ENCODE results near the gene SASH1. TPM values are rescaled to one million over a fixed set of nuclear protein-coding genes. Genes with fewer than 3 reads are reported as not detected.

The SASH1 gene
- total RNA-seq, 1 donor = 39.7 TPM

GRCh38 chr6:148566664-148567350, 224.2 kb downstream of the SASH1 start:
- no peak overlapping the region for H3K4me3 ChIP-seq (ENCODE audit: low read depth, low read length)
- DNase-seq (ENCODE audit: low read depth) = no peak
- no peak for TF ChIP-seq CTCF (IDR thresholded peaks at IDR 0.05; ENCODE audit: insufficient read depth, low read depth, low read length)

GRCh38 chr6:148570456-148570855, 227.8 kb downstream of the SASH1 start:
- no peak for DNase-seq (ENCODE audit: low read depth)
- H3K4me3 ChIP-seq (ENCODE audit: low read depth, low read length) = no peak overlapping the region
- no peak for TF ChIP-seq CTCF (IDR thresholded peaks at IDR 0.05; ENCODE audit: insufficient read depth, low read depth, low read length)

- DNase-seq (ENCODE audit: low read depth) = peak; percentile 15
- H3K4me3 ChIP-seq (ENCODE audit: low read depth, low read length) = no peak overlapping the region
- TF ChIP-seq CTCF (IDR thresholded peaks at IDR 0.05; ENCODE audit: insufficient read depth, low read depth, low read length) = no peak
Measured at GRCh38 chr6:148572676-148573335, 230.2 kb downstream of the SASH1 start.

- no peak for DNase-seq (ENCODE audit: low read depth)
- no peak overlapping the region for H3K4me3 ChIP-seq (ENCODE audit: low read depth, low read length)
- no peak for TF ChIP-seq CTCF (IDR thresholded peaks at IDR 0.05; ENCODE audit: insufficient read depth, low read depth, low read length)
Measured at GRCh38 chr6:148573922-148574321, 231.3 kb downstream of the SASH1 start.

- peak; percentile 81 for DNase-seq (ENCODE audit: low read depth)
- H3K4me3 ChIP-seq (ENCODE audit: low read depth, low read length) = no peak overlapping the region
Measured at GRCh38 chr6:148577687-148578488, 235.2 kb downstream of the SASH1 start.

GRCh38 chr6:148578489-148578814, 235.8 kb downstream of the SASH1 start:
- H3K4me3 ChIP-seq (ENCODE audit: low read depth, low read length) = no peak overlapping the region
- no peak for TF ChIP-seq CTCF (IDR thresholded peaks at IDR 0.05; ENCODE audit: insufficient read depth, low read depth, low read length)
- no peak for DNase-seq (ENCODE audit: low read depth)

More at GRCh38 chr6:148577687-148578488, 235.2 kb downstream of the SASH1 start:
- peak; percentile 84 for TF ChIP-seq CTCF (IDR thresholded peaks at IDR 0.05; ENCODE audit: insufficient read depth, low read depth, low read length)
